ENCODE measurements around the gene SFR1. TPM values are rescaled to one million over a fixed set of nuclear protein-coding genes. Genes with fewer than 3 reads are reported as not detected.
A peak's percentile ranks its signal among the peaks of the same experiment; 100 is the strongest.

SFR1 gene
- polyA plus RNA-seq, 3 donors, result 6.4 to 18.1 (median 16.9) TPM

- TF ChIP-seq CTCF (IDR thresholded peaks at IDR 0.05), result no peak
- Mint-ChIP-seq H3K9me3 (no peaks in the 10 kb centered on the region), H3K4me1 (peaks cover 14% of the 10 kb centered on the region), H3K36me3 (peaks cover 11 to 20% of the 10 kb centered on the region in 2 donors), H3K27ac (no peak overlapping the region), H3K4me3 (no peak overlapping the region), H3K27me3 (ENCODE audit: low read depth in 3 of 3) (no peaks in the 10 kb centered on the region)
- Histone ChIP-seq H3K4me3 (replicated peaks in 1 of 3; ENCODE audit: low read depth in 2 of 3, low read length in 3 of 3) (no peak overlapping the region), H2AFZ (ENCODE audit: insufficient read depth, low read depth, low read length, poor library complexity, severe bottlenecking) (no peak overlapping the region), H3K9ac (ENCODE audit: insufficient read depth, low read length, poor library complexity, severe bottlenecking) (no peak overlapping the region), H3K27me3 (ENCODE audit: control insufficient read depth in 2 of 2, insufficient read depth in 2 of 2, low read length in 2 of 2) (no peaks in the 10 kb centered on the region), H3K9me3 (replicated peaks in 1 of 2; ENCODE audit: control insufficient read depth in 1 of 2, insufficient read depth in 1 of 2, low read length in 2 of 2) (no peaks in the 10 kb centered on the region), H3K79me2 (ENCODE audit: insufficient read depth, low read length) (peaks cover 18% of the 10 kb centered on the region), H3K36me3 (replicated peaks in 1 of 2; ENCODE audit: control insufficient read depth in 1 of 2, insufficient read depth in 2 of 2, low read length in 2 of 2) (peaks cover 5 to 18% of the 10 kb centered on the region in 2 donors), H4K20me1 (ENCODE audit: insufficient read depth, low read length) (no peaks in the 10 kb centered on the region), H3K4me2 (replicated peaks; ENCODE audit: extremely low read depth, low read length, poor library complexity, severe bottlenecking) (no peak overlapping the region), H3K4me1 (ENCODE audit: control insufficient read depth in 1 of 2, insufficient read depth in 2 of 2, low read length in 2 of 2) (peaks cover 12 to 18% of the 10 kb centered on the region in 2 donors), H3K27ac (ENCODE audit: low read depth in 1 of 2, low read length in 2 of 2) (no peak overlapping the region)
- no peak for DNase-seq
- intact Hi-C loops (cut with micrococcal nuclease), result loop anchor here (5.0 to 10.0 kb wide), 4 partner anchors 156 to 209 kb away; partner anchors contain the start of genes SLK (in 2 of the 2) and STN1 (in 2 of the 2)
- WGBS (ENCODE audit: insufficient coverage), result no CpG with 5 or more reads among the region's 1 CpG
These were observed 1.4 kb downstream of the SFR1 start for GRCh38 chr10:104123397-104123796.

- peak overlapping the region in 2 of 7 donors; percentile 28 to 69 for H3K27ac Mint-ChIP-seq
- no peak for TF ChIP-seq CTCF (IDR thresholded peaks at IDR 0.05)
- H3K9me3 Mint-ChIP-seq, result no peaks in the 10 kb centered on the region
- H3K4me3 ChIP-seq (replicated peaks in 1 of 3; ENCODE audit: low read depth in 2 of 3, low read length in 3 of 3), result no peak overlapping the region
- peaks cover 3 to 7% of the 10 kb centered on the region in 2 donors for H3K4me1 ChIP-seq (ENCODE audit: control insufficient read depth in 1 of 2, insufficient read depth in 2 of 2, low read length in 2 of 2)
- H3K4me3 Mint-ChIP-seq, result no peak overlapping the region
- H3K4me1 Mint-ChIP-seq, result peaks cover 11% of the 10 kb centered on the region
- no peaks in the 10 kb centered on the region for H3K27me3 ChIP-seq (ENCODE audit: control insufficient read depth in 2 of 2, insufficient read depth in 2 of 2, low read length in 2 of 2)
- WGBS (ENCODE audit: insufficient coverage), result 100% methylated on average over 1 of the region's 2 CpGs
- intact Hi-C loops (cut with micrococcal nuclease), result loop anchor here in 1 of 2 donors (10.0 kb wide), 2 partner anchors 163 to 213 kb away; partner anchors contain the start of genes SLK and STN1
- H3K9ac ChIP-seq (ENCODE audit: insufficient read depth, low read length, poor library complexity, severe bottlenecking), result no peak overlapping the region
- no peaks in the 10 kb centered on the region for H3K9me3 ChIP-seq (replicated peaks in 1 of 2; ENCODE audit: control insufficient read depth in 1 of 2, insufficient read depth in 1 of 2, low read length in 2 of 2)
- H3K36me3 ChIP-seq (replicated peaks in 1 of 2; ENCODE audit: control insufficient read depth in 1 of 2, insufficient read depth in 2 of 2, low read length in 2 of 2), result peaks cover 5 to 18% of the 10 kb centered on the region in 2 donors
- peak in 1 of 3 donors; percentile 17 for DNase-seq
- no peak overlapping the region for H3K27ac ChIP-seq (ENCODE audit: low read depth in 1 of 2, low read length in 2 of 2)
- peaks cover 13 to 20% of the 10 kb centered on the region in 2 donors for H3K36me3 Mint-ChIP-seq
- no peak overlapping the region for H2AFZ ChIP-seq (ENCODE audit: insufficient read depth, low read depth, low read length, poor library complexity, severe bottlenecking)
- peaks cover 14% of the 10 kb centered on the region for H3K79me2 ChIP-seq (ENCODE audit: insufficient read depth, low read length)
- peaks cover 0 to 4% (median 1%) of the 10 kb centered on the region in 3 donors for H3K27me3 Mint-ChIP-seq (ENCODE audit: low read depth in 3 of 3)
- H4K20me1 ChIP-seq (ENCODE audit: insufficient read depth, low read length), result no peaks in the 10 kb centered on the region
- no peak overlapping the region for H3K4me2 ChIP-seq (replicated peaks; ENCODE audit: extremely low read depth, low read length, poor library complexity, severe bottlenecking)
These were observed 5.4 kb downstream of the SFR1 start for GRCh38 chr10:104127411-104127810.
